AG09309 (cell line): ENCODE results near the gene TGFBR2.

Source experiments
- DNase-seq: peaks from one replicate; pipeline ENCODE4 v3.0.0-alpha.2; 2010; ENCODE audit warnings: low read depth
- H3K4me3 ChIP-seq: 2 replicates; pipeline ENCODE4 v1.5.1; 2011; ENCODE audit warnings: mild to moderate bottlenecking, low read depth, low read length, moderate library complexity; ENCODE audit not compliant: control insufficient read depth
- CTCF ChIP-seq: IDR thresholded peaks from 2 replicates; pipeline ENCODE4 v1.5.1; 2011; ENCODE audit warnings: mild to moderate bottlenecking, low read depth, low read length, inconsistent platforms; ENCODE audit not compliant: insufficient read depth, control insufficient read depth; ENCODE audit errors: missing control alignments

The TGFBR2 gene

GRCh38 chr3:30607032-30607833, 832 bp downstream of the TGFBR2 start:
- DNase-seq, result no peak
- peak overlapping the region; percentile 88 for H3K4me3 ChIP-seq
- no peak for TF ChIP-seq CTCF

- no peak for DNase-seq
- no peak for TF ChIP-seq CTCF
- H3K4me3 ChIP-seq, result peak overlapping the region; percentile 33; the same call in 1 of the 2 replicates
Observed at GRCh38 chr3:30608598-30608947, 2.2 kb downstream of the TGFBR2 start.

GRCh38 chr3:30609930-30610701, 3.7 kb downstream of the TGFBR2 start:
- no peak for DNase-seq
- no peak for TF ChIP-seq CTCF
- H3K4me3 ChIP-seq, result no peak overlapping the region

GRCh38 chr3:30610702-30611368, 4.4 kb downstream of the TGFBR2 start:
- no peak for DNase-seq
- no peak overlapping the region for H3K4me3 ChIP-seq
- no peak for TF ChIP-seq CTCF

GRCh38 chr3:30611613-30612436, 5.4 kb downstream of the TGFBR2 start:
- DNase-seq, result no peak
- no peak overlapping the region for H3K4me3 ChIP-seq
- TF ChIP-seq CTCF, result no peak
